Activated naive CD8-positive, alpha-beta T cell (primary cell): Measurements from ENCODE around the gene SPRR2B.
"Not testable (repeated sequence)": the region's sequence is repeated elsewhere in the genome, so short reads cannot be mapped to it uniquely, and the experiment has no call there.

Source experiments
- H3K27ac Mint-ChIP-seq: one replicate; pipeline ENCODE4 v1.8.0; 2021; ENCODE audit warnings: mixed read lengths
- H3K27me3 Mint-ChIP-seq: one replicate; pipeline ENCODE4 v1.8.0; 2021; ENCODE audit warnings: mixed read lengths
- H3K36me3 Mint-ChIP-seq: one replicate; pipeline ENCODE4 v1.8.0; 2021; ENCODE audit warnings: mixed read lengths
- H3K4me1 Mint-ChIP-seq: one replicate; pipeline ENCODE4 v1.8.0; 2021; ENCODE audit warnings: low read depth, mixed read lengths
- H3K4me3 Mint-ChIP-seq: one replicate; pipeline ENCODE4 v1.8.0; 2021; ENCODE audit warnings: mild to moderate bottlenecking, mixed read lengths
- H3K9me3 Mint-ChIP-seq: one replicate; pipeline ENCODE4 v1.8.0; 2021; ENCODE audit warnings: low read depth, mixed read lengths

The SPRR2B gene

GRCh38 chr1:153058826-153059784, 12.3 kb downstream of the SPRR2B start:
- Mint-ChIP-seq H3K36me3 (no peaks in the 10 kb centered on the region), H3K4me3 (no peak overlapping the region), H3K4me1 (no peaks in the 10 kb centered on the region), H3K27me3 (peaks cover 13% of the 10 kb centered on the region), H3K27ac (no peak overlapping the region), H3K9me3 (no peaks in the 10 kb centered on the region)

- no peaks in the 10 kb centered on the region for H3K9me3 Mint-ChIP-seq
- no peaks in the 10 kb centered on the region for H3K36me3 Mint-ChIP-seq
- H3K4me3 Mint-ChIP-seq = no peak overlapping the region
- peaks cover 15% of the 10 kb centered on the region for H3K27me3 Mint-ChIP-seq
- no peaks in the 10 kb centered on the region for H3K4me1 Mint-ChIP-seq
- no peak overlapping the region for H3K27ac Mint-ChIP-seq
Measured at GRCh38 chr1:153058154-153058553, 13.3 kb downstream of the SPRR2B start.

- H3K9me3 Mint-ChIP-seq = no peaks in the 10 kb centered on the region
- no peaks in the 10 kb centered on the region for H3K4me1 Mint-ChIP-seq
- peaks cover 22% of the 10 kb centered on the region for H3K27me3 Mint-ChIP-seq
- H3K36me3 Mint-ChIP-seq = no peaks in the 10 kb centered on the region
- no peak within 1 kb of the TSS for H3K4me3 Mint-ChIP-seq
- H3K27ac Mint-ChIP-seq = no peak within 1 kb of the TSS
Measured at GRCh38 chr1:153057375-153057774, 14.0 kb downstream of the SPRR2B start, which contains the start of gene SPRR2A. SPRR2A (minus strand) TSS chr1:153057512; CDS start chr1:153056735, 777 bp downstream.

- H3K27ac Mint-ChIP-seq, H3K36me3 Mint-ChIP-seq, H3K4me1 Mint-ChIP-seq, H3K9me3 Mint-ChIP-seq, H3K4me3 Mint-ChIP-seq: not testable (repeated sequence)
- peaks cover 23% of the 10 kb centered on the region for H3K27me3 Mint-ChIP-seq
Measured at GRCh38 chr1:153056111-153056510, 15.3 kb downstream of the SPRR2B start.

GRCh38 chr1:153049211-153049610, 22.2 kb downstream of the SPRR2B start:
- H3K4me1 Mint-ChIP-seq = no peaks in the 10 kb centered on the region
- no peak overlapping the region for H3K4me3 Mint-ChIP-seq
- H3K36me3 Mint-ChIP-seq = no peaks in the 10 kb centered on the region
- peaks cover 3% of the 10 kb centered on the region for H3K9me3 Mint-ChIP-seq
- no peak overlapping the region for H3K27ac Mint-ChIP-seq
- peaks cover 32% of the 10 kb centered on the region for H3K27me3 Mint-ChIP-seq

- H3K4me1 Mint-ChIP-seq = no peaks in the 10 kb centered on the region
- H3K9me3 Mint-ChIP-seq = peaks cover 3% of the 10 kb centered on the region
- H3K36me3 Mint-ChIP-seq = no peaks in the 10 kb centered on the region
- H3K27me3 Mint-ChIP-seq = peaks cover 24% of the 10 kb centered on the region
- no peak within 1 kb of the TSS for H3K27ac Mint-ChIP-seq
- no peak within 1 kb of the TSS for H3K4me3 Mint-ChIP-seq
Measured at GRCh38 chr1:153040950-153041631, 30.3 kb downstream of the SPRR2B start, which contains the start of gene SPRR2D. SPRR2D (minus strand) TSS chr1:153041120; CDS start chr1:153040346, 774 bp downstream.

- Mint-ChIP-seq H3K27ac (no peak overlapping the region), H3K36me3 (no peaks in the 10 kb centered on the region), H3K4me1 (no peaks in the 10 kb centered on the region), H3K9me3 (peaks cover 3% of the 10 kb centered on the region), H3K4me3 (no peak overlapping the region), H3K27me3 (peaks cover 16% of the 10 kb centered on the region)
Measured at GRCh38 chr1:153035211-153035610, 36.2 kb downstream of the SPRR2B start.

GRCh38 chr1:153032677-153033308, 38.6 kb downstream of the SPRR2B start:
- Mint-ChIP-seq H3K4me3 (no peak overlapping the region), H3K36me3 (no peaks in the 10 kb centered on the region), H3K27ac (no peak overlapping the region), H3K27me3 (peaks cover 19% of the 10 kb centered on the region), H3K9me3 (peaks cover 6% of the 10 kb centered on the region), H3K4me1 (no peaks in the 10 kb centered on the region)

GRCh38 chr1:153032073-153032472, 39.3 kb downstream of the SPRR2B start:
- H3K36me3 Mint-ChIP-seq = no peaks in the 10 kb centered on the region
- peaks cover 19% of the 10 kb centered on the region for H3K27me3 Mint-ChIP-seq
- H3K9me3 Mint-ChIP-seq = peaks cover 6% of the 10 kb centered on the region

GRCh38 chr1:153030895-153031294, 40.5 kb downstream of the SPRR2B start, which contains the start of gene SPRR1B:
SPRR1B (plus strand) TSS chr1:153031203; CDS start chr1:153032346, 1,143 bp downstream.
- Mint-ChIP-seq H3K27me3 (peaks cover 19% of the 10 kb centered on the region), H3K27ac (no peak within 1 kb of the TSS), H3K9me3 (peaks cover 6% of the 10 kb centered on the region), H3K4me3 (no peak within 1 kb of the TSS), H3K4me1 (no peaks in the 10 kb centered on the region), H3K36me3 (no peaks in the 10 kb centered on the region)

More at GRCh38 chr1:153032073-153032472, 39.3 kb downstream of the SPRR2B start:
- Mint-ChIP-seq H3K4me1 (no peaks in the 10 kb centered on the region), H3K4me3 (no peak overlapping the region), H3K27ac (no peak overlapping the region)

GRCh38 chr1:153028766-153029165, 42.6 kb downstream of the SPRR2B start:
- H3K4me1 Mint-ChIP-seq = no peaks in the 10 kb centered on the region
- no peak overlapping the region for H3K4me3 Mint-ChIP-seq
- no peak overlapping the region for H3K27ac Mint-ChIP-seq
- peaks cover 15% of the 10 kb centered on the region for H3K27me3 Mint-ChIP-seq
- peaks cover 6% of the 10 kb centered on the region for H3K9me3 Mint-ChIP-seq
- no peaks in the 10 kb centered on the region for H3K36me3 Mint-ChIP-seq

- Mint-ChIP-seq H3K9me3 (peaks cover 6% of the 10 kb centered on the region), H3K27me3 (peaks cover 31% of the 10 kb centered on the region), H3K4me3 (no peak overlapping the region), H3K27ac (no peak overlapping the region), H3K4me1 (no peaks in the 10 kb centered on the region), H3K36me3 (no peaks in the 10 kb centered on the region)
Measured at GRCh38 chr1:153025797-153026196, 45.6 kb downstream of the SPRR2B start.

- H3K4me1 Mint-ChIP-seq = no peaks in the 10 kb centered on the region
- H3K27me3 Mint-ChIP-seq = peaks cover 36% of the 10 kb centered on the region
- H3K4me3 Mint-ChIP-seq = no peak overlapping the region
- peaks cover 6% of the 10 kb centered on the region for H3K9me3 Mint-ChIP-seq
- H3K36me3 Mint-ChIP-seq = no peaks in the 10 kb centered on the region
- H3K27ac Mint-ChIP-seq = no peak overlapping the region
Measured at GRCh38 chr1:153024413-153024812, 47.0 kb downstream of the SPRR2B start.

GRCh38 chr1:153023109-153023508, 48.3 kb downstream of the SPRR2B start:
- H3K9me3 Mint-ChIP-seq = peaks cover under 1% of the 10 kb centered on the region
- H3K36me3 Mint-ChIP-seq = no peaks in the 10 kb centered on the region
- no peaks in the 10 kb centered on the region for H3K4me1 Mint-ChIP-seq
- no peak overlapping the region for H3K27ac Mint-ChIP-seq
- peaks cover 35% of the 10 kb centered on the region for H3K27me3 Mint-ChIP-seq
- H3K4me3 Mint-ChIP-seq = no peak overlapping the region

GRCh38 chr1:153022340-153022739, 49.1 kb downstream of the SPRR2B start:
- not testable (repeated sequence) for H3K9me3 Mint-ChIP-seq, H3K27ac Mint-ChIP-seq, H3K36me3 Mint-ChIP-seq, H3K4me1 Mint-ChIP-seq, H3K4me3 Mint-ChIP-seq
- peaks cover 36% of the 10 kb centered on the region for H3K27me3 Mint-ChIP-seq
